Fibroblast of skin of left quadriceps (primary cell): Measurements from ENCODE around the gene PKP2.
"Not testable (repeated sequence)": the region's sequence is repeated elsewhere in the genome, so short reads cannot be mapped to it uniquely, and the experiment has no call there.

ENCODE experiments used
- DNase-seq, 2 experiments: peaks; one replicate each; pipeline ENCODE4 v3.0.0-alpha.2; 2013; ENCODE audit warnings: low read depth in 2 of 2

The PKP2 gene

DNA sequence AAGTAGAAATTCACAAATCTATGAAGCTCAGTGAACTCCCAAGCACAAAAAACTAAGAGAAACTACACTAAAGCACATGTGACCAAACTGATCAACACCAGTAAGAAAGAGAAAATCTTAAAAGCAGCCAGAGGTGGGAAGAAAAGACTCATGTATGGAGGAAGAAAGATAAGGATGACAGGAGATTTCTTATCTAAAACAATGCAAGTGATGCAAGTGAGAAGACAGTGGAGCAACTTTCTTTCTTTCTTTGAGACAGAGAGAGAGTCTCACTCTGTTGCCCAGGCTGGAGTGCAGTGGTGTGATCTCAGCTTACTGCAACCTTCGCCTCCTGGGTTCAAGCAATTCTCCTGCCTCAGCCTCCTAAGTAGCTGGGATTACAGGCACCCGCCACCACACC, 34.9 kb downstream of the PKP2 start:
- not testable (repeated sequence) for DNase-seq

DNA sequence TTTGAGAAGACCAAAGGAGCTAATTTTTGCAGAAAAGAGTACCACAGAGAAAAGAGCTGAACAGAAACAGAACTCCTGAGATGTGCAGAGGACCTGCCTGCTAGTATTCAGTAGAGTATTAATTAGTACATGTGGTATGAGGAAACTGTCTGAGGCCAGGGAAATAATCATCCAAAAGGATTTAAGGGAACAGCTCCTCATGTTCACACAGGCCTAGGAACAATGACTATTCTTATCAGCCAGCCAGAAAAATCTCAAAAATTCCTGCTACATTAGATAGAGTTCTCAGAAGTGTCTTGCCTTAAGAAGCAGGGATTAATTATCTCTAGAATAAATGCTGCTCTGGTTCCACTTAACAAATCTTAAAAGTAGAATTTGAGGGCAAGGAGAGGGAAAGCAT, 36.4 kb downstream of the PKP2 start:
- DNase-seq = no peak

DNA sequence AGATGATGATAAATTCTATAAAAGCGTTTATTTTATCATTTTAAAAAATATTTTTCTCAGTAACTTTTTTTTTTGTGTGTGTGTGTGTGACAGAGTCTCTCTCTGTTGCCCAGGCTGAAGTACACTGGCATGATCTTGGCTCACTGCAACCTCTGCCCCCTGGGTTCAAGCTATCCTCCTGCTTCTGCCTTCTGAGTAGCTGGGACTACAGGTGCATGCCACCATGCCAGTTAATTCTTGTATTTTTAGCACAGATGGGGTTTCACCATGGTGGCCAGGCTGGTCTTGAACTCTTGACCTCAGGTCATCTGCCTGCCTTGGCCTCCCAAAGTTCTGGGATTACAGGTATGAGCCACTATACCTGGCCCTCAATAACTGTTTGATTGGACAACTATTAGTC, 37.2 kb downstream of the PKP2 start:
- no peak for DNase-seq

DNA sequence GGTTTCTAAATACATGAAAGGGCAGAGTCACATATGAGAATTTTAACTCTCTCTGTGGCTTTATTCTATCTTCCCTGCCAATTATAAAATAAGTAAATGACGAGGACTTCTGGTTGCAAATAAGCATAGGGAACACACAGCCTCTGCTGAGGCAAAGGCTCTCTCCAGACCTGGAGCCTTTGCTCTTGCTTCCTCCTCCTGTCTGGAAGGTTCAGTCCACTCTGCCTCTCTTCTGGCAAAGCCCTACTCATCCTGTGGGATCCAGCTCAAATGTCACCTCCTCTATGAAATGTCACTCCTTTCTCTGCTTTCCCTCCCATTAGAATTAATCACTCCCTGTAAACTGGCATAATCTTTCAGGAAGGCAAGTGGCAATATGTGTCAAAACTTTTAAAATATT, 41.9 kb downstream of the PKP2 start:
- DNase-seq = no peak

DNA sequence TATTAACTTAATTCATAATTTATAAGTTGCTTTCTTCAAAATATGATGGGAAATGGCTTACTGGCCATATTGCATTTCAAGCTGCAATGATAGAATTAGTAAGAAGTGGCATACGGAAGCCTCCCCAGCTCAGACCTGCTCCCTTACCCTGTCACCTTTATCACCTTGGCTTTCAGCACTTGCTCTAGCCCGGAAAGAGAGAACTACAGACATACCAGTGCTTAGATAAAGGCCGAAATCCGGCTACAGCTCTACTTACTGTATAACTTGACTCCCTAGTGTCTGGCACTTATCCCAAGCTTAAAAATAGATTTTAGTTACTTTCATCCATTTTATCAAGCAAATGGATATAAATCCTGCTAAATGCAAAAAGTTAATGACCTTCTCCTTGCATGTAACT, 42.5 kb downstream of the PKP2 start:
- DNase-seq = no peak

DNA sequence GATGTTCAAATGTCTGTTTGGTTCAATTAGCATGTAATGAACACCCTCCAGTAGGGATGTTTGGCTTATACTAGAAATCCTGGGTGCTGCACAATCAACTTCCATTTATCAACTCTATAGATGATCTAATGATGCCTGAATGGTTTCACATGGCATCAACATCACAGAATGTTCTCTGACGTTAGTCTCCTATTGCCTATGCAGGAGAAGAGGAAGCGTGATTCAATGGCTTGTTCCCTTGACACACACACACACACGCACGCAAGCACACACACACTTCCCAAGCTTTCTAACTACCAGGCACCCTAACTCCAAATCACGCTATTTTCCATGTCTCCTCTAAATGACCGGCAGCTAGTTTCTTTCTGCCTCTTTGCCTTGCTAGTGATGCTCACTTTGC, 49.3 kb downstream of the PKP2 start:
- no peak for DNase-seq

DNA sequence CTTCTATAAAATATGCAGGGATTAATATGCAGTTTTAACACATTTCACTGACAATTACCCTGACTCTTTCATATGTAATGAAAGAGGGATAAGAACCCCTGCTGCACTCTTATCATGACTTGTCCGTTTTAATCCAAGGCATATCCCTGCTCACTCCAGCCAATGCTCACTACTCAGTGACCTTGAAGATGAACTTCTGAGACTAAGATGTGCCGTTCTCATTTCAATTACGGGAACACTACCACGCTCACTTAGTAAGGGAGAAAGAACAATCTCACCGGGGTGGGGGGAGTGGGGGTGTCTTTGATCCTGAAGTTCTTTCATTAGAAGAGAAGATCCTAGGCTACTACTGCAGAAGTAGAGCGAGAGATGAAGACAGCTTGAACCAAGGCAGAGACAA, 50.5 kb downstream of the PKP2 start:
- DNase-seq = no peak

DNA sequence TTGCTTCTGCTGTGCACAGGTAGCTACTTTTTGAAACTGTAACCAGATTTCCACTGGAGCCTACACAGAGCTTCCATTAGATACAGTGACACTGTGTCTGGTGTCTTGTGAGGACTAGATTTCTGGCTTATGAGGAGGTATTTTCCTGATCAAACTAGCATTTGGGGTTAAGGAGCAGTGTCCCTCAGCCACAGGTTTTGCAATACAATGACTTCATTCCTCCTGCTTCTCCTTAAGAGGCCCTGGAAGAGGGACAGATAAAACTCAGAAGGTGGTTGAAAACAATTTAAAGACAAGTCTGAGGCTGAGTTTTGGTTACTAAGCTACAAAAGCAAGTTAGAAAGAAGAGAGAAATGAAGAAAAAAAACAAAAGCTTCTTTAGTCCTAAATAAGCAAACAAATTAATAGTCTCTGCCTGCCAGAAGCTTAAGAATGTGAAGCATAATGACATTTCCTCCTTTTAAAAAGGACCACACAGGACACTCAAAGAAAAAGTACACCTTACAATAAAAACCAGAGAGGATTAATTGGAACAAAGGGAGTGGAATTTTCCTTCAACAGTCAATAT, 53.0 kb downstream of the PKP2 start:
- DNase-seq = no peak

DNA sequence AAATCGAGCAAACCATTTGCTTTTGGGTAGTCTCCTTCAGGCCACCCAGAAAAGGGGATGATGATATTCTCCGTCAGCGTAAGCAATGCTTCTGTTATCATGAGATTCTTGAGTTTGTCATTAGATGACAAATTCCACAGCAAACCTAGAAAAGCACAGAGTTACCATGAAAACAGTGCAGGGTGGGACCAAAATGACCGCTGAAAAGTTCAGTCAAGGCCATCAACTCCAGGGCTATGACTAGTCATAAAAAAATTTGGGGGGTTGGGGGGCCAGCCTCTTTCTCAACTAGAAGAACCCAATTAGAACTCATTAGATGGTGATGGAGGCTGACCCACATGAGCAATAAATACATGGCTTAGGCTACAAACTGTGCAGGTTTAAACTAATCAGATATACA, 55.5 kb downstream of the PKP2 start:
- no peak for DNase-seq

DNA sequence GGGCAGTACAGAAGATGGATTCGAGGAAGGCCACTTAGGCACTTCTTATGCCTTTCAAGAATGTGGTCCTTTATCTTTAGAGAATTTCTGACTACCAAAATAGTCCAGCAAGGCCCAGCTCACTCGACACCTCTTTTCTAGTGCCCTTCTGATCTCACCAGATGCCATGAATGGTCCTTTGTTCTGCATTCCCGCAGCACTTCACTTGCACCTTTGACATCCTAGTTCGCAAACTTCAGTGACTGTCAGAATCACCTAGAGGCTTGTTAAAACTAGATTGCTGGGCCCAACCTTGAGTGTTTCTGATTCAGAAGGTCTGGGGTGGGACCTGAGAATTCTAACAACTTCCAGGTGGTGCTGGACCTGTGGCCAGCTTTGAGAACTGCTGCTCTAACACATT, 56.7 kb downstream of the PKP2 start:
- DNase-seq = no peak

DNA sequence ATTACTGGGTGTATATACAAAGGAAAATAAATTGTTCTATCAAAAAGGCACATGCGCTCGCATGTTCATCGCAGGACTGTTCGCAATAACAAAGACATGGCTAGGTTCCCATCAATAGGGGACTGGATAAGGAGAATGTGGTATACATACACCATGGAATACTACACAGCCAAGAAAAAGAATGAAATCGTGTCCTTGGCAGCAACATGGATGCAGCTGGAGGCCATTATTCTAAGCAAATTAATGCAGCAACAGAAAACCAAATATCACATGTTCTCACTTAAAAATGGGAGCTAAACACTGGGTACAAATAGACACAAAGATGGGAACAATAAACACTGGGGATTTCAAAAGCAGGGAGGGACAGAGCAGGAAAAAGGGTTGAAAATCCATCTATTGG, 58.6 kb downstream of the PKP2 start:
- DNase-seq = no peak

DNA sequence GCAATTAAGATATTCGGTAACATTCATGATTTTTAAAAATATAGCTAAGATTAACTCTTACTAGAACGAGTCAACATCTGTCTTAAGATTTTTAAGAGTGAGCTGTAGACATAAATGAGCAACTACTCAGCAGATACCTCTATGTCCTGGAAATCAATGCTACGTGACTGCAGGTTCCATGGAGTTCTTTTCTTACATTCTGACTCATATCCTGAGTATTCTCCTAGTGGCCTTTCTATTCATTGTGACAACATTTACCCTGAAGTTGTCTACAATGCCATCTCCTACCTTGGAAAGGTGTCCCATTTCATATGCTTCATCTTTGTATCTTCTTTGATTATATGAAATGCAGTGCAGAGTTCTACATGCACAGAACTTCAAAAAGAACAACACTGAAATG, 59.9 kb downstream of the PKP2 start:
- no peak for DNase-seq

DNA sequence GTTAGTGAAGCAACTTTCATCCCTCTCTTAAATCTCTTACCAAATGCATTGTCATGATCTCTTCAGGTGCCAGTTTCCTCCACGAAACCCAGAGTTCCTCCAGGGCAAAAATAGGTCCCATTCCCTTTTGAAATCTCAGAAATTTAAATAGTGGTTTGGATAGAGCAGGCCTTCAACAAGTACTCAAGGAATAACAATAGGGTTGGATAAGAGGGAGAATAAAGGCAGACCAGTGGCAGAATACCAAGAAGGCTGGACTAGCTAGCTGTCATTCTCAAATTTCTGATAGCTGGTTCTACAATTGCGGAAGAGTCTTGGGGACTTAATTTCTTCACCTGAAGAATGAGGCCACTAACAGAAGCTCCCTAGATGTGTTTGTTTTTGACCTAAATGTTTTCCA, 62.5 kb downstream of the PKP2 start:
- DNase-seq = no peak

DNA sequence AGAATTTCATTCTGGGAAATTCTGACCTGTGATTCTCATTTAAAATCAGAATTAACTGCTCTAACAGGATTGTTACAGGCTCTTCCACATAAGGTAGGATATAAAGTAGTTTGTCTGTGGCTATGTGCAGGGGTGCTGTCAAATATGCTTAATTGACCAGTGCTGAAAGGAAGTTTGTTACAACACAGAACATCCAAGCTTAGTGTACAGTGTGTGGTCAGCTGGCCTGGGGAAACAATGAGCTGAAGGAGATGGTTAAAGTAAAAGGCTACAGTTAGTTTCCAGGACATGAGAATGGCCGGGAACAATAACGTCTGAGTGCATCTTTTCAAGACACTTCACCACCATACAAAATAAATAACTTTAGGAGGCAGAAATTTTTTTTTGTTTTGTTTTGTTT, 68.0 kb downstream of the PKP2 start:
- DNase-seq = no peak

DNA sequence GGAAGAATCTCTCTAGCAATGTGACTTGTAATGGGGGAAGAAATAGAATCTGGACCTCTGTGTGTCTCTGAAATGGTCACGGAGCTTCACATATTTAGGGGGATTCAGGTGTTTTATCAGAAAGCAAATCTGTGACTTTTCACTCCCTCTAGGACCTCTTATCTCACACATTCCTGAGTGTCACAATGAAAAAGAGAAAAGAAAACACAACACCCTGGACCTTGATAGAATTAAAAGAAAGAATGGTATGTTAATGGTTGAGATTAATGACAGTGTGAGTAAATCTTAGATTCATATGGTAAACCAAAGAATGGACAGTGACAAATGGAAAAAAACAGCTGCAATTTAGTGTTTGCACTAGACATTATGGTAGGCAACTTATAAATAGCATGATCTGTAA, 68.5 kb downstream of the PKP2 start:
- DNase-seq = no peak

DNA sequence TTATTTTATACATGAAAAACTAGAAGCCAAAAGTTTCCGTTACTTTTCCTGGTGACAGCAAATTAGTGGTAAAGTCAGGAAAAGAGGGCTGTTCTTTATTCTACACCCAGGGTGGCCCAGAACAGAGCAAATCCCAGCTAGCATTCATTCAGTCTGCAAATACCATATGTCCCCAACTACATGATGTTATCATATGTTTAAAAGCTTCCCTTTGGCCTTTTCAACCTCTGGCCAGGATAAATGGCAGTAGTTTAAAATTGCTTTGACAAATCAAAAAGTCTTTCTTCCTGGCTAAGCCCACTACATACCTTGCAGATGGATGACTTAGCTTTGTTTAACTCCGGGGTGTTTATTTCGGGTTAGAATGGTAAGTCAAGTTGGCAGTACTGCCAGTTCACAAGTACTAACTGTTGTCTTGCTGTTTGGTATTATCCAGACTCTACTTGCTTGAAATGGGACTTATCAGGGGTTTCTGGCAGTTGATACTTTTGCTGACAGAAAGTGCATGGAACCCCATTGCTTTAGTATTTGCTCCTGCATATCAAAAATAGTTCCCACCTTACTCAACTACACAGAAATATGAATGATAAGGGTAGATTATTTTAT, 69.7 kb downstream of the PKP2 start:
- DNase-seq = no peak

DNA sequence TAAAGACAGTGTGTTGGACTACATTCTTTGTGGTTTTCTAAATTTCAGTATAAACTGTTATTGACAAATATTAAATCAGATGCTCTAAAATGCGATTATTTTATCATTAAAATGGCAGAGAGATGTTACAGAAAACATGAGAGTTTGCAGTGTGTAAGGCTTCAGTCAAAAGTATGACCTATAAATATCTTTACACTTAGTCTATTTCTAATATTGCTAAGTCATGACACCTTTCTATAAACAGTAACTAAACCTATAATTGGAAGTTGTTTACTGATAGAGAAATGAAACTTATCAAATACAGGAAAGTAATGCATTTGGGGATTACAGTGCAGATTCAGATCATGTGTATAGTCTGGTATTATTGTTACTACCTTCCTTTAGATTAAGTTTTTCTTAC, 72.0 kb downstream of the PKP2 start:
- DNase-seq = no peak

DNA sequence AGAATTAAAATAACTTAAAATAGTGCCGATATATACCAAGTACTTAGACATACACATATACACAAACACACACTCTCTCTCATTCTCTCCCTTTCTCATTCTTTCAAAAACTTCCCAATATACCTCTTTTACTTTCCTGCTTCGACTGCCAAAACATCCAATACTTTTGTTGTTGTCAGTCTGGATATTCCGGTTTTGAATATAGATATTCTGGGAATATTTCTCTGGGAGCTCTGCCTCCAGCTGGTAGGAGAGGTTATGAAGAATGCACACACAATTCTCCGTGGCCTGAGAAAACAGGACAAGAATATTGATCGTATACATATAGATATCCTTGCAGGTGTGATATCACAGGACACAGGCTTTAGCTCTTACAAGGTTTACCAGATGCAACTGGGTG, 74.2 kb downstream of the PKP2 start:
- DNase-seq = no peak

DNA sequence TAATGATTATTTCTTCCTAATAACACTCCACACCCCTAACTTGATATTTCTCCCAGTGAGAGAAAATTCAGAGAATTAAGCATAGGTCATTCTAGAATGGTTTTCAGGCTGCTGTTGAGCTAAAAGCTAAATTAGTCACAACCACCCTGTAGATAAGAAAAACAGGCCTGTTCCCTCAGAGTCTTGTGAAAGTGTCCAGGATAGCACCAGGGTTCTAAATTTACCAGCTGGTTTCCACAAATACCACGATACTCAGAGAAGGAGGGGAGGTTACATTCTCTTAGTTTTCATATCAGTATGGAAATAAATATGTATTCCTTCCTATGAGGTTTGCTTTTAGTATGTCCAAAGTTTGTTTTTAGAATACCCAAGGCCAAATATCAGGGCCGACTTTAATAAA, 74.9 kb downstream of the PKP2 start:
- no peak for DNase-seq

DNA sequence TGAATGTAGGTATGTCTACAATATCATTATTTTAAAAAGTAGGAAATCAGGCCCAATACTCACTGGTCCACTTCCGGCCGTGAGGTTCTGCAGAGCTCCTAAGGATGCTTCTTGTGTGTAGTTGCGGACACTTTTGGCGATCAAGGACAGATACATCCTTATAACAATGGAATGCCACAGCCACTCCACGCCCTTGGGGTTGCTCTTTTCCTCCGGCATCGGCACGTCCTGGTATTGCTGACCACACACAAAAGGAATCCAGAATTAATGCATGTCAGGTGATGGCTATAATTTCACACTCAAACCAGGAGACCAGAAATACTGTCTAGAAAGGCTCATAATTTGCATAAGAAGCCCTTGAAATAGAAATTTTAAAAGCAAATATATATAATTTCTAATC, 75.3 kb downstream of the PKP2 start:
- DNase-seq = no peak

DNA sequence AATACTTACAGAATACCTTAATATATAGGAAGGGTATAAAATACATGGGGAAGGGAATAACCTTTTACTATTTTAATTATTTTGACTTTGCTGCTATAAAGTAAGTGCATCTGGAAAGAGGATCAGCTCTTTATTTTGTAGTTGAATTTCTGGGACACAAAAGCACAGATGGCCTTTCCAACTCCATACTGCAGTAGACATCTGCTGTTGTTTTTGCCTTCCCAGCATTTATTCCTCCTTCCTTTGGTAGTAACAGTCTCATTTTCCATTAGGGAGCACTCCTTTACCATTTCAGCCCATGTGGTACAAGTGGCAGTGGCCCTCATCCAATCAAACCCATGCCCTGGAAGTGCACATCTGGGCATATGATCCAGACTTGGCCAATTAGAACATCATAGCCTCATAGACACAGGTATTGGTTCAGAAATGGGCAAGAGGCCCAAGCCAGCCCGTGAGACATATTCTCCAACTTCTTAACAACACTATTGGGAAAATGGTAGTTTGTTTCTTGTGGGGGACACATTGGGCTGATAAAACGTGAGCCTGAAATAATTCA, 76.1 kb downstream of the PKP2 start:
- no peak for DNase-seq

DNA sequence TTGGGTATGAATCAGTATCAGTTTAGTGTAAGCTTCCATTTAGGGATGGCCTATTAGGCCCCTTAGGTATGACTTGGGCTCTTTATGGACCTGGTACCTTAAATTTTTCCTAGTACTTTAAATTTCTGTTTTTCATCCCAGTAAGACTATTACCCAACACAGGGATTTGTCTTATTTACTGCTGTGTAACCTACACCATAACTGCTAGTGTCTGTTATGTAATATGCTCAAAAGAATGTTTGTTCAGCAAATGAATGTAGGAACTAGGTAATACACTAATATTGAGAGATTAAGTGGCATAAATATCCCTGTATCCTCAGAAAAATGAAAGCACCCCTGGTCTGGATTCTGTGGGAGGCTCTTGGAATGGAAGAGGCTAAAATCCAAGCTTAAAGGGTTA, 77.2 kb downstream of the PKP2 start:
- DNase-seq = no peak

DNA sequence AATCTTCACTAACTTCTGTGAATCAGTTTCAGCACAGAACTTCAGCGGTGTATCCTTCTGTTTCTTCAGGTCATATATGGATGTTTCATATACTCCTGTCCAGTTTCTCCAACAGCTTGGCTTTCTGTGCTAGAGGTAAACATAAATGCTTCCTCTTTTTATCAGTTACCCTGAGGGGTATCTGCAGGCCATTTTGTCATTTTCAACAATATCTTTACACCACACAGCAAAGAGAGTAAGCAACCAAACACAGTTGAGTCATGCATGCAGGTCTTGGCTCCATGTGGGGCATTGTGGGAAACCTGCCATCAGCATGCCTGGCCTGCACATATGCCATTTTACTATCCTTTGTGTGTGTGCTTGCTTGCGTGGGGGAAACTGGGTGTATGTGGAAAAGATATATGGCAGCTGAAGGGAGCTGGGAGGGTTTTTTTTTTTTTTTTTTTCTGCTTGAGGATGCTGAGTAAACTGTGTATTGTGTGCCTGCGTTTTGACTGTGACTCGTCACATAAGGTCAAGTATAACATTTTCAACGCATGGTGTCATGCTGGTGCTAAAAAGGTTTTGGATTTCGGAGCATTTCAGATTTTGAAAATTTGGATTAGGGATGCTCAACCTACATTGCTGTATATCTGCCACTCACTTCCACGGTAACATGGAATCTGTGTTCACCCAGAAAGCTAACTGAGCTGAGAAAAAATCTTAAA, 84.7 kb downstream of the PKP2 start:
- DNase-seq = no peak
